Adrenal gland (tissue), 12 donors: ENCODE results near the gene CUL9. TPM values are rescaled to one million over a fixed set of nuclear protein-coding genes. Genes with fewer than 3 reads are reported as not detected.

Experiments
- DNase-seq, 7 donors: peaks; one replicate each; pipeline ENCODE4 v3.0.0-alpha.2; 2019 to 2020
- H3K27ac ChIP-seq, 5 donors: fragments of 200-600 bp; sonication (generic) in 4 of 5; 1 replicate in 3 of 5; 2 replicates in 2 of 5; pipeline versions ENCODE4 v1.5.1 to v1.8.0; 2016 to 2020; ENCODE audit warnings: mild to moderate bottlenecking in 1 of 5
- H3K27me3 ChIP-seq: fragments of 200-600 bp; 2 replicates; pipeline ENCODE4 v1.8.0; 2021
- H3K36me3 ChIP-seq, 2 donors: fragments of 200-600 bp; replicated peaks in 1 of 2; 1 replicate in 1 of 2; 2 replicates in 1 of 2; pipeline versions ENCODE4 v1.5.1 to v1.8.0; 2018 to 2022
- H3K4me1 ChIP-seq, 2 donors: fragments of 200-600 bp; replicated peaks in 1 of 2; 1 replicate in 1 of 2; 2 replicates in 1 of 2; pipeline versions ENCODE4 v1.5.1 to v1.8.0; 2018 to 2021
- H3K4me3 ChIP-seq, 4 donors: fragments of 200-600 bp; sonication (generic) in 3 of 4; one replicate each; pipeline ENCODE4 v1.5.1; 2016 to 2018
- H3K9me3 ChIP-seq, 3 donors: fragments of 200-600 bp; sonication (generic) in 1 of 3; replicated peaks in 1 of 3; 1 replicate in 2 of 3; 2 replicates in 1 of 3; pipeline versions ENCODE4 v1.5.1 to v1.8.0; 2016 to 2021
- CTCF ChIP-seq, 6 experiments: fragments of 450-650 bp in 4 of 6; fragments of 200-600 bp in 2 of 6; sonication (generic) in 1 of 6; IDR thresholded peaks; 1 replicate in 5 of 6; 2 replicates in 1 of 6; pipeline versions ENCODE4 v1.5.1 to v1.8.0; 2016 to 2021; ENCODE audit warnings: antibody characterized with exemption in 6 of 6, mild to moderate bottlenecking in 2 of 6, moderate library complexity in 1 of 6
- POLR2A ChIP-seq, 2 donors: fragments of 450-650 bp; IDR thresholded peaks; one replicate each; pipeline ENCODE4 v1.6.1; 2017; ENCODE audit warnings: antibody characterized with exemption in 2 of 2, mild to moderate bottlenecking in 2 of 2, moderate library complexity in 1 of 2
- WGBS, 4 donors: extraction: QIAGEN DNeasy Blood & Tissue Kit in 2 of 4; methylation state at CpG; one replicate each; pipeline versions ENCODE4 v1.1.5 to v1.1.7; 2013 to 2017; 5-methylcytosine and 5-hydroxymethylcytosine counted together
- intact Hi-C, 2 donors: fragments of 100-400 bp; cut with DNase I; formaldehyde crosslinking; loops; one replicate each; pipeline versions ENCODE4 v1.14.1 to v1.15.0; 2022 to 2023
- polyA plus RNA-seq, 3 donors: library from polyadenylated mRNA; stranded (reverse); fragments of 200-250 nt in 2 of 3; fragments of 350-450 nt in 1 of 3; fragmentation: Illumina TruSeq in 1 of 3; extraction: RNeasy Lipid Tissue Mini Kit (QIAGEN cat#74804) in 1 of 3; gene quantifications; one replicate each; pipeline ENCODE4 v1.2.3, GENCODE V29; 2013 to 2014
- total RNA-seq, 9 donors: library from RNA; depleted of rRNA in 4 of 9; stranded (reverse); fragments of >200 nt in 4 of 9; fragments of 120-200 nt in 1 of 9; fragmentation: NEBNext Ultra II Directional in 1 of 9; extraction: Animal tissue kit (Norgen Biotek cat#: 25700) in 1 of 9; gene quantifications; one replicate each; pipeline versions ENCODE4 v1.1.0 to v1.2.4, GENCODE V29; 2013 to 2023
- donor health status: healthy with polysubstance abuse.
- donor health status: Bipolar disorder and iron deficiency.
- donor health status: DM: yes; HTN: yes; CAD: no.
- donor health status: DM: no; HTN: no; CAD: no.
- donor health status: DM: no; HTN: no; CAD: no.
- donor health status: DM: yes; HTN: yes; CAD: no.

CUL9 gene
- total and polyA plus RNA-seq, 12 donors = 13.3 to 195 (median 33.8) TPM

- 92 to 95% (median 93%) methylated on average over 14 to 17 of the region's 17 CpGs for WGBS, 4 donors
- no peak for DNase-seq
Observed at GRCh38 chr6:43203029-43203717, 21.2 kb downstream of the CUL9 start.

GRCh38 chr6:43203718-43204095 lies 21.7 kb downstream of the CUL9 start:
- intact Hi-C loops = no loop called here
- Histone ChIP-seq H3K4me1 (no peaks in the 10 kb centered on the region), H3K9me3 (no peaks in the 10 kb centered on the region), H3K27ac (no peak overlapping the region), H3K36me3 (peaks cover 0 to 19% of the 10 kb centered on the region in 2 donors), H3K27me3 (no peaks in the 10 kb centered on the region), H3K4me3 (no peak overlapping the region)
- WGBS, 4 donors = 85 to 96% (median 89%) methylated on average over 7 to 8 of the region's 8 CpGs
- TF ChIP-seq POLR2A (IDR thresholded peaks at IDR 0.05) (no peak), CTCF (IDR thresholded peaks at IDR 0.05) (no peak)
- DNase-seq = no peak

More at GRCh38 chr6:43203029-43203717, 21.2 kb downstream of the CUL9 start:
- intact Hi-C loops = no loop called here
- no peaks in the 10 kb centered on the region for H3K27me3 ChIP-seq
- no peaks in the 10 kb centered on the region for H3K4me1 ChIP-seq
- H3K4me3 ChIP-seq = no peak overlapping the region
- peaks cover 0 to 24% of the 10 kb centered on the region in 2 donors for H3K36me3 ChIP-seq
- H3K9me3 ChIP-seq = no peaks in the 10 kb centered on the region
- TF ChIP-seq CTCF (IDR thresholded peaks at IDR 0.05) (no peak), POLR2A (IDR thresholded peaks at IDR 0.05) (no peak)
- no peak overlapping the region for H3K27ac ChIP-seq

GRCh38 chr6:43204271-43205105 lies 22.5 kb downstream of the CUL9 start:
- no peak overlapping the region for H3K4me3 ChIP-seq
- no peaks in the 10 kb centered on the region for H3K9me3 ChIP-seq
- TF ChIP-seq CTCF (IDR thresholded peaks at IDR 0.05) = no peak
- no peak for TF ChIP-seq POLR2A (IDR thresholded peaks at IDR 0.05)
- no peaks in the 10 kb centered on the region for H3K4me1 ChIP-seq
- intact Hi-C loops = no loop called here
- DNase-seq = no peak
- H3K27ac ChIP-seq = no peak overlapping the region
- H3K36me3 ChIP-seq = peaks cover 0 to 13% of the 10 kb centered on the region in 2 donors
- no peaks in the 10 kb centered on the region for H3K27me3 ChIP-seq
- 93 to 94% (median 94%) methylated on average over 22 to 23 of the region's 23 CpGs for WGBS, 4 donors

GRCh38 chr6:43205849-43206248 lies 23.9 kb downstream of the CUL9 start:
- Histone ChIP-seq H3K27me3 (no peaks in the 10 kb centered on the region), H3K36me3 (peaks cover 0 to 8% of the 10 kb centered on the region in 2 donors), H3K4me3 (no peak overlapping the region), H3K9me3 (no peaks in the 10 kb centered on the region), H3K4me1 (no peaks in the 10 kb centered on the region), H3K27ac (no peak overlapping the region)
- DNase-seq = no peak
- intact Hi-C loops = no loop called here
- TF ChIP-seq POLR2A (IDR thresholded peaks at IDR 0.05) = no peak
- TF ChIP-seq CTCF (IDR thresholded peaks at IDR 0.05) = no peak
- WGBS, 4 donors = 94 to 98% (median 97%) methylated on average over 10 of the region's 10 CpGs
